NB4 (cell line): ENCODE measurements around the gene RER1.

Source experiments
- DNase-seq: peaks from one replicate; pipeline ENCODE4 v3.0.0; 2010; ENCODE audit warnings: low read depth
- H3K4me3 ChIP-seq: one replicate; pipeline ENCODE4 v1.5.1; 2011; ENCODE audit warnings: mild to moderate bottlenecking, low read depth, low read length, moderate library complexity
- CTCF ChIP-seq: IDR thresholded peaks from one replicate; pipeline ENCODE4 v1.5.1; 2012; ENCODE audit warnings: low read depth, low read length
- MAX ChIP-seq: IDR thresholded peaks from 2 replicates; pipeline ENCODE4 v1.6.1; 2011; ENCODE audit warnings: low read depth, low read length
- MYC ChIP-seq: IDR thresholded peaks from 2 replicates; pipeline ENCODE4 v1.6.1; 2011; ENCODE audit warnings: low read depth, low read length
- POLR2A ChIP-seq: IDR thresholded peaks from 2 replicates; pipeline ENCODE4 v1.6.1; 2011; ENCODE audit warnings: mild to moderate bottlenecking; ENCODE audit not compliant: insufficient read length; ENCODE audit errors: extremely low read depth

RER1 gene

DNA sequence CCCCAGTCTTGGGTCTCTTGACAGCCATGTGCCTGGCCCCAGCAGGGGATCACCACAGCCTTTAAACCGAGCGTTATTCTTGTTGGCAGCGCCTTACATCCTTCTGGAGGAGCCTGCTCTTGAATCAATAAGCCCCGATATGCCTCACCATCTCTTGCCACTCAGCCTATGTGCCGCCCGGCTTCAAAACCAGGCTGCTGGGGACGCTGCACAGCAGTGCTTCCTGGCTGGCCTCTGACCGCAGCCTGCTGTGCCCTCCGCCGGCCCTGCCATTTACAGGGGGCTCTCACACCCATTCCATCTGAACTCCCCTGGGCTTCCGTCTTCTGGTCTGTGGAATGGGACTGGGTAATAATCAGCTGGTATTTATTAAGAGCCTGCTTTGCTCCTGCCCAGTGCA lies 23.7 kb downstream of the RER1 start:
- DNase-seq, result no peak
- no peak overlapping the region for H3K4me3 ChIP-seq
- TF ChIP-seq MAX, result no peak
- TF ChIP-seq POLR2A, result no peak
- TF ChIP-seq CTCF, result no peak

- no peak overlapping the region for H3K4me3 ChIP-seq
- no peak for DNase-seq
- TF ChIP-seq CTCF, result no peak
- no peak for TF ChIP-seq MAX
- no peak for TF ChIP-seq MYC
- no peak for TF ChIP-seq POLR2A
These were observed 24.2 kb downstream of the RER1 start for GRCh38 chr1:2415801-2416208.

DNA sequence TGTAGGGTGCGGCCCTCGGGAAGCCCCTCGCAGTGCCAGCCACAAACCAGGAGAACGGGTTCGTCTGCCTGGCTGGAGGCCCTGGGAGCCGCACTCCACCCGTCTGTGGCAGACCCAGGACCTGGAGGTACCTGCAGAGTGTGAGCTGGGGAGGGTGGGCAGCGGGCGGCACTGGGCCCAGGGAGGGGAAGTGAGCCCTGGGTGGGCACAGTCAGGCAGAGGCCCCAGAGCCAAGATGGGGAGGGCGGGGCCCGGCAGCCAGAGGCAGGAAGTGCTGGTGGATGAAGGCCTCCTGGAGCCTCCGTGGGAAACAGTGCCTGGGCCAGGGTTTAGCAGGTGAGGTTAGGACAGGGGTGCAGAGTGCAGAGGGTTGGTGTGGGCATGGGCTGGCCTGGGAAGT lies 24.8 kb downstream of the RER1 start:
- no peak for TF ChIP-seq CTCF
- TF ChIP-seq POLR2A, result no peak
- no peak for DNase-seq
- no peak overlapping the region for H3K4me3 ChIP-seq

GRCh38 chr1:2417083-2417832 lies 25.6 kb downstream of the RER1 start:
- no peak for DNase-seq
- TF ChIP-seq MYC (no peak), POLR2A (no peak), CTCF (no peak), MAX (no peak)
- H3K4me3 ChIP-seq, result no peak overlapping the region

GRCh38 chr1:2417833-2418225 lies 26.2 kb downstream of the RER1 start:
- DNase-seq, result no peak
- no peak for TF ChIP-seq POLR2A
- no peak for TF ChIP-seq MYC
- TF ChIP-seq MAX, result no peak
- TF ChIP-seq CTCF, result no peak
- H3K4me3 ChIP-seq, result no peak overlapping the region

DNA sequence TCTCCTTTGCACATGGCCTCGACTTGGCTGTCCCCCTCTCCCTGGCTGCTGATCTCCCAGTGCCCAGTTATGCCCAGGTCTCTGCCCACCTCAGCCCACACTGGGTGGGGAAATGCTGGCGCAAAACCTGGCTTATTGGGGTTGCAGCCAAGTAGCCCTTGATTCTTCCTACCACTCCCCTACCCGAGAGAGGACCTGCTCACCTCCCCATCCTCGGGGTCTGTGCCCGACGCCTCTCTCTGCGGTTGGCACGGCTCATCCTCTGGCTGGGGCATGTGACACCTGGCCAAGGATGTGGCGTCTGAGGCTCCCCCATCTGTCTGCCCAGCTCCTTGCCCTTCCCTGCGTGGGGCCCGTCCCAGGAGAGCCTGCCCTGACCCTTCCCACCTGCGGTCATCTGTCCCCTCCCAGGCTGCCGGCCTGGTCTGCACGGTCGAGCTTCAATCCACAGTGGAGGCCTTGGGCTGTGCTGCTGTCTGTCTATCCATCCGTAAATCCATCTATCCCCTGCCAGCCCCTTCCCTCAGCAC lies 27.2 kb downstream of the RER1 start:
- H3K4me3 ChIP-seq, result no peak overlapping the region
- DNase-seq, result no peak
- TF ChIP-seq CTCF (no peak), POLR2A (no peak), MYC (no peak), MAX (no peak)
